Hematopoietic multipotent progenitor cell (in vitro differentiated cells): ENCODE measurements around the gene CFAP141. TPM values are rescaled to one million over a fixed set of nuclear protein-coding genes. Genes with fewer than 3 reads are reported as not detected.
A peak's percentile ranks its signal among the peaks of the same experiment; 100 is the strongest.

ENCODE experiments used
- DNase-seq, 3 donors: peaks; one replicate each; pipeline ENCODE4 v3.0.0-alpha.2; 2011 to 2015; ENCODE audit warnings: low read depth in 2 of 3, low spot score in 2 of 3
- small RNA-seq: library from RNA; depleted of rRNA; stranded (forward); fragments of <200 nt; gene quantifications from one replicate; pipeline ENCODE3, GENCODE V24; 2012
- total RNA-seq: library from RNA; depleted of rRNA; stranded (reverse); fragments of >200 nt; gene quantifications from one replicate; pipeline ENCODE4 v1.2.3, GENCODE V29; 2012

CFAP141 gene
- total RNA-seq, 1 donor = not detected

- DNase-seq = no peak
These were observed 31.5 kb downstream of the CFAP141 start for GRCh38 chr1:154174654-154175053.

- no peak for DNase-seq
These were observed 34.3 kb downstream of the CFAP141 start for GRCh38 chr1:154171880-154172279.

GRCh38 chr1:154171223-154171583, 34.9 kb downstream of the CFAP141 start:
- no peak for DNase-seq

DNA sequence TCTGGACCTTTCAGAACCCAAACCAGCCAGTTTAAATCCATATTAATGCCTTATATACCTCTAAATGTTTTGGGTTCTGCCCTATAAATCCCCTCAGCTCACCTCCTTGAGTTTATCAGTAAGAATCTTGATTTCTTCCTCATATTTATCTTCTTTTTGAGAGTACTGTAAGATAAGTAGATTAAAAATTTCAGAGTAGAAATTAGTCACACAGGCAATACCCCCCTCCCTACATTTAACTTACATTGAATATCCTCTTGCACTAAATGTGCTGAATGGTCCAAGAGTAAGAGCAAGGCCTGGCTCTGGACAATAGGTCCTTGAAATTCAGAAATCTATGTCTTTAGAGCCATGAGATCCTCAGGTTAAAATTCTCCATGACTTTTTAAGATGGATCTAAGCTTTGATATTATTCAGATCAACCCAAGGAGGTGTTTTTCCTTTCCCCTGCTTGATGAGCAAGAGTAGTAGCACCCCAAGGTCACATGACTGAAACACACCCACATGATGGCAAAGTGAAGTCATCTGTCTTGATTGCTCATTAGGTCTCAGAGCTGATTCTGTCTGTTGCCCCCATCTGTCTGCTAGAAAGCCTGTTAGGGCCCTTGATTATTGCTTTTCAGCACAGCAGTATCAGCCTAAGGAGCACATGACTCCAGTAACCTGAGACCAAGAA, 35.4 kb downstream of the CFAP141 start:
- DNase-seq = no peak

DNA sequence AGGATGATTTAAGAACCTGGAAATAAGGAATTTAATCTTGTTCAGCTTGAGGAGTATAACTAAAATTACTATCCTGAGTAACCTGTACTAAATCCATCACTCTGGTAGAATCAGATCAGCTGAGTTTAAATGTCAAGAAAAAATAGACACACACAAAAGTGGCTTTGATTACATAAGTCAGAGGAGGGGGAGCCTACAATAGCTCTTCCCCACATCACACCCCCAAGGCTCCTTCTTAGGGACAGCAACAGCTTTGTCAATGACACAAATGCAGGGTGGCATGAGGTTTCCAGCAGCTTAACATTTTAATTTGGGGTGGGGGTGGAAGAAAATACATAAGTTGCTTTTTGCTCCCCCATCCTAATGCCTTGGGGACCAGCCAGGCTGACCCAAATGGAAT, 38.7 kb downstream of the CFAP141 start:
- no peak for DNase-seq

GRCh38 chr1:154166207-154166606, 39.9 kb downstream of the CFAP141 start:
- no peak for DNase-seq

GRCh38 chr1:154159554-154159953, 46.6 kb downstream of the CFAP141 start:
- DNase-seq = peak in 1 of 3 donors; percentile 22

DNA sequence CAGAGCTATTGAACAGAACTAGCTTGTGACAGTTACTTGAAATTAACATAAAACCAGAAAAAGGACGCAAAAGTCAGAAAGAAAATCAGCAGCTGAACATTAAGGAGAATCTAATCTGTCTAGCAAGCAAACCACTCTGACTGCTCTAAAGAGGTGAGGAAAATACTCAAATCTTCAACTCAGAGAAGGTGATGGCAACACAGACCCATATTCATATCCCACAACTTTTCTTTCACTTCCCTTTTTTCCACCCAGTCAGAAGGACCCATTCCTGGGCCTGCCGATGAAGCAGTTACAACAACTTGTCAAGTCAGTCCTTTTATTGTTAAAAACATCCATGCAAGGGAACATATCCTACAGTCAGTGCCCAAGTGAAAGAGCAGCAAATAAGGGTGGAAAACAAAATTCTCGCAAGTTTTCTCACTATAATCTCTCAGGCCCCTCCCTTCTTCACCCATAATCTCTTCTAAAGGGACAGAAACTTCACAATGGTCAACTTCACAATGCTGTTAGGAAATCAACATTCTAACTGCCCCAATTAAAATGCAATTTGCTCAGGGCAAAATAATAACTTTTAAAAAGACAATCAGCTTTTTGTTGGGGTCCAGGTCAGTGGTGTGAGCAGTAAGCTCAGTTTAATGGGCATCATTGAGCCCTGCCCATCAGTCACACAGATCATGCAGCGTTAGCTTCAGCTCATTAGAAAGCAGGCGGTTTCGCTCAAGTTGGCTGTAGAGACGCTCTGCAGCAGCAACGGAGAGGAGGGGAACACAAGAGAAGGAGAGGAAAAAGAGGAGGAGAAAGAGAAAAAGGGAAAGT, 47.6 kb downstream of the CFAP141 start:
- DNase-seq = no peak

- DNase-seq = peak in 1 of 3 donors; percentile 55
These were observed 48.4 kb downstream of the CFAP141 start for GRCh38 chr1:154157520-154158306.

DNA sequence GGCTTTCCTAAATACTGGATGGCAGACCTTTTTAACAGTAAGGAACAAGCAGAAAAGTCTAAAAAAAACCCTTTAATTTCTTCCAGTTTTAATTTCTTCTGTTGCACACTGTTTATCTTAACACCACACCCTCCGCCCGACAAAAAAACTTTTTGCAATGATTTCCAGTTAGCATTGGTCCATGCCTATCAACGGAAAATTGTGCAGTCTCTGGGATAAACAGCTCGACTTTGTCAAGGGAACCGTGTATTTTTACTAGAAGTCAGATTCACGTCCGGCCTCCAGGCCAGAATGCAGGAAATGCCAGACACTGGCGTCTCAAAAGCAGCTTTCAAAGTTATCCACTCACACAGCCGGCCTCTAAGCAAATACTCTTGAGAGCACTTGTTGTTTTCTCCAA, 50.9 kb downstream of the CFAP141 start:
- DNase-seq = peak in 1 of 3 donors; percentile 82

DNA sequence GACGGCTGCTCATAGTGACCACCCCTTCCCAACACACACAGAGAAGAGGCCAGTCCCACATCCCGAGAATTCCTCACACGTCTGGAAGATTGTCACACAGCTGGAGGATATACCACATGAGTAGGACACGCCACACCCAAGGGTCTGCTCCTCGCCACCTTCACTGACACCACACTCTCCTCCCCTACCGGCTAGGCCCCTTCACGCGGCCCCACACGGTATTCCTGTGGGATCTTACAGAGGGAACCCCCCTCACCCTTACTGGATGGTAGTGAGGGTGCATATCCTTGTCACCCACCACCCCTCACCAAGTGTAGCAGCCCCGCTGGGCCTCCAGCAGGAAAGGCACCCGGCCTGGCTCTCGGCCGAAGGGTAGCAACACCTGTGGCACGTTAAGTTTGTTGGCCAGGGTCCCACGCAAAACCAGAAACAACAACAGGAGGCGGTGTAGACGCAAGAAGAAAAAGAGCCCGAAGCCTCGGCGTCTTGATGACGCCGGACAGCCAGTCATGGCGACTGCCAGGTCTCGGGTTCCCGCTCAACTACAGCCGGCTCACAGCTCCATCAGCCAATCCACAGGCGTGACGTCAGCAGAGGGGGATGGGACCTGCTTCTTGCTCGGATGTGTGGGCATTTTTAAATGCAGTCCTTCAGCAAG, 51.5 kb downstream of the CFAP141 start, which contains the start of gene NUP210L:
Gene NUP210L (minus strand): TSS at position 540 of the 658 bp plus-strand sequence.
- no peak for DNase-seq

- DNase-seq = no peak
These were observed 52.1 kb downstream of the CFAP141 start for GRCh38 chr1:154154053-154154452.

DNA sequence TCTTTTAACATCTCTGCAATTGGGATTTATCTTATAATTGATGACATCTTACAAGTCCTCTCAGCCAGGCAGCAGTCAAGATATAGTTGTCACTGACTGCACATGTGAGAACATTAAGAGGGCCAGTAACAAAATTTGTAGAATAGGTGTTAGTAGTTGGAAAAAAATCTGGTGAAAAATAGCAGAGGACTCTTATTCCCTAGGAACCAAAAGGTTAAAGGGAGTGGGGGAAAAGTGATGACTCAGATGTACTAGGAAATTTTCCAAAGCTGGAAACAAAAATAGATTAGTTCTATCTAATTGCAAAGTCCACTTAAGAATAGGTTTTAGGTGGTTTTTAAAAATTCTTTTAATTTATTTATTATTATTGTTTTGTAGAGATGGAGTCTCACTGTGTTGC, 54.8 kb downstream of the CFAP141 start:
- DNase-seq = no peak

Small RNA genes lying within 50 kb of the gene (small RNA-seq; reads per million reads assigned to genes)
- 7.5 reads per million, percentile 90 among the genes with 10 or more reads in this experiment for gene MIR190B

Other genes starting within 250 kb of the CFAP141 start
- 15.3 TPM for gene CRTC2, start 247.7 kb downstream of the CFAP141 start, total RNA-seq
- gene SLC39A1, start 242.8 kb downstream of the CFAP141 start, total RNA-seq = 64.6 TPM
- 61.9 TPM for gene CREB3L4, start 238.4 kb downstream of the CFAP141 start, total RNA-seq
- gene JTB, start 228.7 kb downstream of the CFAP141 start, total RNA-seq = 106 TPM
- gene RAB13, start 220.0 kb downstream of the CFAP141 start, total RNA-seq = 30.7 TPM
- gene RPS27, start 215.6 kb downstream of the CFAP141 start, total RNA-seq = 2,372 TPM
- under 0.01 TPM for gene NUP210L, start 51.3 kb downstream of the CFAP141 start, total RNA-seq
- 314 TPM for gene TPM3, start 14.2 kb downstream of the CFAP141 start, total RNA-seq
- gene UBAP2L, start 14.6 kb upstream of the CFAP141 start, total RNA-seq = 83.2 TPM
- 39.0 TPM for gene HAX1, start 66.3 kb upstream of the CFAP141 start, total RNA-seq
- gene AQP10, start 114.8 kb upstream of the CFAP141 start, total RNA-seq = 0.54 TPM
- 154 TPM for gene ATP8B2, start 119.2 kb upstream of the CFAP141 start, total RNA-seq
- 110 TPM for gene IL6R, start 199.0 kb upstream of the CFAP141 start, total RNA-seq